DND-41 (cell line): Measurements from ENCODE around the gene AUTS2.

Experiments
- CTCF ChIP-seq: IDR thresholded peaks from 2 replicates; pipeline ENCODE4 v1.5.1; 2012; ENCODE audit warnings: borderline replicate concordance, low read length, moderate library complexity, mild to moderate bottlenecking; ENCODE audit not compliant: poor library complexity, severe bottlenecking; ENCODE audit errors: extremely low read depth
- EZH2 ChIP-seq: IDR thresholded peaks from 3 replicates; pipeline ENCODE4 v1.6.1; 2012; ENCODE audit warnings: borderline replicate concordance, low read depth, mild to moderate bottlenecking, moderate library complexity, low read length, inconsistent platforms; ENCODE audit not compliant: severe bottlenecking

- TF ChIP-seq EZH2, result no peak
- TF ChIP-seq CTCF, result no peak
Observed at GRCh38 chr7:70699271-70699670, 1101.0 kb downstream of the AUTS2 start.
